ENCODE data around the gene ACSL5.
"Not testable (repeated sequence)": the region's sequence is repeated elsewhere in the genome, so short reads cannot be mapped to it uniquely, and the experiment has no call there.

Gene ACSL5

GRCh38 chr10:112379635-112380296 is 5.8 kb downstream of the ACSL5 start:
- Mint-ChIP-seq H3K36me3 (ENCODE audit: low read depth) (peaks cover 39% of the 10 kb centered on the region), H3K4me3 (peak overlapping the region; percentile 10), H3K4me1 (ENCODE audit: low read depth) (peaks cover 84% of the 10 kb centered on the region), H3K27me3 (no peaks in the 10 kb centered on the region), H3K27ac (no peak overlapping the region), H3K9me3 (no peaks in the 10 kb centered on the region)

DNA sequence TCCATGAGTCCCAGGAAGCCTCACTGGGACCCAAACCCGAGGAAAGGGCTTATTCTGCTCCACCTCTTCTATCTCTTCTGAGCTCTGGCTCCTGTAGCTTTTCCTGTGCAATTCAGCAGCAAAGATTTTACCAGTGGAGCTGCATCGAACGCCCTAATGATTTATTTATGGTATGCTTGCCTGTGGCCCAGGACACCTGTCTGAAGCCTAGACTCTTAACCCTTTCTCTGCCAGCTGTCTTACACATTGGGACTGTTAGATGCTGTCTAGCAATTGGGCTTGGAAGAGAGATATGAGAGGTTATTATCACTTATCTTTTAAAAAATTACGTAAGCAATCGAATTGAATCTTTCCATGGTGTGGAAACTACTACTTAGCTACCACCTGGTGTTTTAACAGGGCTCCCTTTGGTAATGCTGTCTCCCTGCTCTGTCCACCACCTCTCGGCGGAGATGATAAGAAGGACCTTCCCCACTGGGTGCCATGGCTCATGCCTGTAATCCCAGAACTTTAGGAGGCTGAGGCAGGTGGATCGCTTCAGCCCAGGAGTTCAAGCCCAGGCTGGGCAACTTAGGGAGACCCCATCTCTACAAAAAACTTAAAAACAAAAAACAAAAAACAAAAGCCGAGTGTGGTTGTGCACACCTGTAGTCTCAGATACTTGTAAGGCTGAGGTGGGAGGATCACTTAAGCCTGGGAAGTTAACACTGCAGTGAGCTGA is 8.8 kb downstream of the ACSL5 start:
- no peaks in the 10 kb centered on the region for H3K27me3 Mint-ChIP-seq
- H3K27ac Mint-ChIP-seq = no peak overlapping the region
- peaks cover 41% of the 10 kb centered on the region for H3K36me3 Mint-ChIP-seq (ENCODE audit: low read depth)
- H3K9me3 Mint-ChIP-seq = no peaks in the 10 kb centered on the region
- peaks cover 85% of the 10 kb centered on the region for H3K4me1 Mint-ChIP-seq (ENCODE audit: low read depth)
- H3K4me3 Mint-ChIP-seq = no peak overlapping the region

DNA sequence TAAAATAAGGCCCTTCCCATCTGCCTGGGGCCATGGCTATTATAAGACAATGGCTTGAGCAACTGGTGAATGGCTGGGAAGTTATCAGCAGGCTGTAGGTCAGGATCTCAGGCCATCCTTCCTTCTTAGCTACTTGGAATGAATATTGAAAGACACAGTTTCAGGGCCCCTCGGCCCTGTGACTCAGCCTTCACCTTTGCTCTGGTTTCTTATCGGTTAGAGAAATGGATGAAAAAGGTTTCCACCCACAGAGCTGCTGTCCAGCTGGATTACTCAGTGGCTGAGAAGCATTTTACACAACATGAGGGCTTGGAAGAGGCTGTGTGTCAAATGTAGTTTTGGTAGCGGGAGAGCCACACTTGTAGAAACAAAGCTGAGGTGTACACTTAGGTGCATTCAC is 9.4 kb downstream of the ACSL5 start:
- Mint-ChIP-seq H3K27ac (peak overlapping the region; percentile 28), H3K27me3 (no peaks in the 10 kb centered on the region), H3K36me3 (ENCODE audit: low read depth) (peaks cover 41% of the 10 kb centered on the region), H3K4me1 (ENCODE audit: low read depth) (peaks cover 86% of the 10 kb centered on the region), H3K9me3 (no peaks in the 10 kb centered on the region), H3K4me3 (peak overlapping the region; percentile 15)

DNA sequence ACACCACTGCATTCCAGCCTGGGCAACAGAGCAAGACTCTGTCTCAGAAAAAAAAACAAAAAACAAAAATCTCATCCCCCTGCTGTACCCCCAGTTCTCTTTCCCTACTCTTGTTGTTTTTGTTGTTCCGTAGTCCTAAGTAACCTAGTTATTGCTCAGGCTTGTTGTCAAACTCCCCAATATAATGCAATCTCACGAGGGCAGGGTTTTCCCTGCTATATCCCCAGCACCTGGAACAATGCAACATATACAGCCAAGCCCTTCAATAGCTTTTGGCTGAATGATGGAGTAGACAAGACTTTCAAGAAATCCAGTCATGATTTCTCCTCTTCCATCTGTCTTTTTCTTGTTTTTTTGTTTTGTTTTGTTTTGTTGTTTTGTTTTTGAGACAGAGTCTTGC is 10.2 kb downstream of the ACSL5 start:
- peaks cover 87% of the 10 kb centered on the region for H3K4me1 Mint-ChIP-seq (ENCODE audit: low read depth)
- peaks cover 43% of the 10 kb centered on the region for H3K36me3 Mint-ChIP-seq (ENCODE audit: low read depth)

DNA sequence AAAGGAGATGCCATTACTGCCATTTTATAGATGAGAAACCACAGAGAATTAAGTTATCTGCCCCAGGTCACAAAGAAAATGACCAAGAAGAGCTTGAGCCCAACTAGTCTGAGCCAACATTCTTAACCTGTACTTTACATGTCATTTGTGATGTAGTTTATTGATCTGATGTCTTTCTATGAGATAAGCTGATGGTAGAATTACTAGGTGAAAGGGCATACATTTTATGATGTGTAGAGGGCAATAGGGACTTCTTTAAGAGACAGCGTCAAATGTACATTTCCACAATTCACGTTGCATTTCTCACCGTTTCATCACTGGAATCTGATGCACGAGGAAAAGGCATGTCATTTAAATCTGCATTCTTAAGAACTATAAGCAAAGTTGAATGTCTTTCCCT is 11.3 kb downstream of the ACSL5 start:
- Mint-ChIP-seq H3K27ac (no peak overlapping the region), H3K4me3 (no peak overlapping the region), H3K36me3 (ENCODE audit: low read depth) (peaks cover 34% of the 10 kb centered on the region), H3K9me3 (no peaks in the 10 kb centered on the region), H3K27me3 (no peaks in the 10 kb centered on the region), H3K4me1 (ENCODE audit: low read depth) (peaks cover 87% of the 10 kb centered on the region)

More for the DNA sequence above, 10.2 kb downstream of the ACSL5 start:
- Mint-ChIP-seq H3K4me3 (no peak overlapping the region), H3K27ac (no peak overlapping the region), H3K9me3 (no peaks in the 10 kb centered on the region), H3K27me3 (no peaks in the 10 kb centered on the region)

GRCh38 chr10:112388056-112388455 is 14.1 kb downstream of the ACSL5 start:
- Mint-ChIP-seq H3K27ac (peak overlapping the region; percentile 23), H3K4me1 (ENCODE audit: low read depth) (peaks cover 86% of the 10 kb centered on the region)

GRCh38 chr10:112388548-112388947 is 14.6 kb downstream of the ACSL5 start:
- Mint-ChIP-seq H3K4me1 (ENCODE audit: low read depth) (peaks cover 86% of the 10 kb centered on the region), H3K4me3 (peak overlapping the region; percentile 3), H3K36me3 (ENCODE audit: low read depth) (peaks cover 32% of the 10 kb centered on the region), H3K27me3 (no peaks in the 10 kb centered on the region), H3K27ac (peak overlapping the region; percentile 66), H3K9me3 (no peaks in the 10 kb centered on the region)

More at GRCh38 chr10:112388056-112388455, 14.1 kb downstream of the ACSL5 start:
- H3K36me3 Mint-ChIP-seq (ENCODE audit: low read depth) = peaks cover 33% of the 10 kb centered on the region
- H3K27me3 Mint-ChIP-seq, H3K4me3 Mint-ChIP-seq, H3K9me3 Mint-ChIP-seq: not testable (repeated sequence)

GRCh38 chr10:112389271-112389822 is 15.4 kb downstream of the ACSL5 start:
- peak overlapping the region; percentile 10 for H3K4me3 Mint-ChIP-seq
- H3K27me3 Mint-ChIP-seq = no peaks in the 10 kb centered on the region
- peaks cover 25% of the 10 kb centered on the region for H3K36me3 Mint-ChIP-seq (ENCODE audit: low read depth)
- no peaks in the 10 kb centered on the region for H3K9me3 Mint-ChIP-seq
- peaks cover 82% of the 10 kb centered on the region for H3K4me1 Mint-ChIP-seq (ENCODE audit: low read depth)
- peak overlapping the region; percentile 66 for H3K27ac Mint-ChIP-seq

DNA sequence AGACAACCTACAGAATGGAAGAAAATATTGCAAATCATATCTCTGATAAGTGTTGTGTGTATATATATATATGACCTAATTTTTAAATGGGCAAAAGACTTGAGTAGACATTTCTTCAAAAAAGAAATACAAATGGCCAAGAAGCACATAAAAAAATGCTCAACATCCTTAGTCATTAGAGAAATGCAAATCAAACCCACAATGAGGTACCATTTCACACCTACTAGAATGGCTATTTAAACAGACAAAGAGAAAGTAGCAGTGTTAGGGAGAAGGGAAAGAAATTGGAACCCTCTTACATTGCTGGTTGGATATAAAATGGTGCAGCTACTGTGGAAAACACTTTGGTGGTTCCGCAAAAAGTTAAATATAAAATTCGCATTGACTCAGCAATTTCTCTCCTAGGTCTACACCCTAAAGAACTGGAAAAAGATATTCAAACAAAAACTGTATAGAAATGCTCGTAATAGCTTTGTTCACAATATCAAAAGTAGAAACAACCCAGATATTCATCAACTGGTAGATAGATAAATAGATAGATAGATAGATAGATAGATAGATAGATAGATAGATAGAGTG is 16.3 kb downstream of the ACSL5 start:
- Mint-ChIP-seq H3K27me3 (no peaks in the 10 kb centered on the region), H3K36me3 (ENCODE audit: low read depth) (peaks cover 19% of the 10 kb centered on the region), H3K4me1 (ENCODE audit: low read depth) (peaks cover 74% of the 10 kb centered on the region), H3K9me3 (no peaks in the 10 kb centered on the region), H3K4me3 (peak overlapping the region; percentile 13), H3K27ac (peak overlapping the region; percentile 28)

DNA sequence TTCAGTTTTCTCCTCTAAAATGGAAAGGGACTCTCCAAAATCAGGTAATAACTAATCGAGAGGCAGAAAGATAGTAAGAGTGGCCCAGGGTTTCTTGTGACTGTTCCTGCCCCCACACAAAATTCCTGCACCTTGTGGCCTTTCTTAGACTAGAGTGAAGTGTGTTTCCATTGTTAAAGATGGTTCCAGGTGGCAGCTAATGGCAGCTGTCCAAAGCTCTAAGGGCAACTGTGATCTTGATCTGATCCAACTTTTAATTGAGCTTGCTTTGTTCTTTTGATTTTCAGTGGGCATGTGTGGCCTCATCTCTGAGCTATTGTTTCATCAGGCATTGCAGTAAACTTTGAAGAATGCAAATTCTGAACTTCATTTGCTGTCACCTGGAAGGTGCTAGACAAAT is 19.4 kb downstream of the ACSL5 start:
- no peaks in the 10 kb centered on the region for H3K27me3 Mint-ChIP-seq
- peaks cover 45% of the 10 kb centered on the region for H3K4me1 Mint-ChIP-seq (ENCODE audit: low read depth)
- peaks cover 19% of the 10 kb centered on the region for H3K36me3 Mint-ChIP-seq (ENCODE audit: low read depth)
- no peaks in the 10 kb centered on the region for H3K9me3 Mint-ChIP-seq
- no peak overlapping the region for H3K4me3 Mint-ChIP-seq
- H3K27ac Mint-ChIP-seq = no peak overlapping the region

GRCh38 chr10:112393827-112394226 is 19.9 kb downstream of the ACSL5 start:
- peaks cover 18% of the 10 kb centered on the region for H3K36me3 Mint-ChIP-seq (ENCODE audit: low read depth)
- no peaks in the 10 kb centered on the region for H3K9me3 Mint-ChIP-seq
- H3K4me1 Mint-ChIP-seq (ENCODE audit: low read depth) = peaks cover 40% of the 10 kb centered on the region
- H3K27ac Mint-ChIP-seq = no peak overlapping the region
- H3K27me3 Mint-ChIP-seq = no peaks in the 10 kb centered on the region
- H3K4me3 Mint-ChIP-seq = no peak overlapping the region

DNA sequence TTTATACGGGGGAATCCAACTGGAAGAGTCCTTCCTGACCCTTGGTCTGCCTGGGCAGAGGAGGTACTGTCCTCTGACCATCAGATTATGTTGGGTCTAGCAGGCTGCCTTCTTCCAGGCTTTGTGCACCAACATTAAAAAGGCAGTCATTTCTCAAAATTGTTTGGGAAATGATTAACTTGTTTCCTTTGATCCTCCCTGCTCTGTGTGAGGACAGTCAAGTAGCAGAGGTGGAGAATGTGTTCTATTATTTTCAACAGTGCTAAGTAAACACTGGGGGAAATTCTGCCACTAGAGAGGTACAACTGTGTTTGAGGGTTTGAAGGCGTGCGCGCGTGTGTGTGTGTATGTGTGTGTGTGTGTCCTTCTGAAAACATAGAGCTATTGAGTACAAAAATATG is 20.6 kb downstream of the ACSL5 start:
- Mint-ChIP-seq H3K27me3 (no peaks in the 10 kb centered on the region), H3K4me3 (no peak overlapping the region), H3K27ac (no peak overlapping the region), H3K36me3 (ENCODE audit: low read depth) (peaks cover 23% of the 10 kb centered on the region), H3K4me1 (ENCODE audit: low read depth) (peaks cover 34% of the 10 kb centered on the region), H3K9me3 (no peaks in the 10 kb centered on the region)

DNA sequence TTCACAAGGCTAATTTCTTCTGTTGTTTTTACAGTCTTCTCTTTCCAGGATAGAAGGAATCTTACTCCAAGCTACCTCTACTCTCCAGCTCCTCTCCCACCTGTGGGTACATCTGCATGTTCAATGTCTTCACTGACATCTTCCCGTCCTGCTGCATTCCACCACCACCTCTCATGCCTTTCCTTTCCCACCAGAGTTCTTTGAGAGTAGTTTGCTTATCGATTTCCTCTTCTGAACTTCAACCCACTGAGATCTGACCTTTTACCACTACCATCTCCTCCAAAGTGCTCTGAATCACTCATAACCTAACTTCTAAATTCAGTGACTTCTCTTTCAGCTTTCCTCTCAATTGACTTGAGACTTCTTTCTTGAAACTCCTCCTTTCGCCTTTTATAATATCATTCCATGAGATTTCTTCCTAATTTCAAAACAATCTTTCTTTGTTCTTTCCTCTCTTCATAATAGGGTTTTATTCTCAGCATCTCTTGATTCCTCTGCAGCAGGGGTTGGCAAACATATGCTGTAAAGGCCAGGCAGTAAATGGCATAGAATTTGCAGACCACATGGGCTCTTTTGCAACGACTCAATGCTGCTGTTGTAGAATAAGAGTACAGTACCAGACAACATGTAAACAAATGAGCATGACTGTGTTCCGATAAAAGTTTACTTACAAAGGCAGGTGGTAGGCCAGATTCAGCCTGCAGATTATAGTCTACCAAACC is 22.1 kb downstream of the ACSL5 start:
- Mint-ChIP-seq H3K27me3 (no peaks in the 10 kb centered on the region), H3K36me3 (ENCODE audit: low read depth) (peaks cover 26% of the 10 kb centered on the region), H3K4me1 (ENCODE audit: low read depth) (peaks cover 19% of the 10 kb centered on the region), H3K4me3 (no peak overlapping the region), H3K27ac (no peak overlapping the region), H3K9me3 (no peaks in the 10 kb centered on the region)

DNA sequence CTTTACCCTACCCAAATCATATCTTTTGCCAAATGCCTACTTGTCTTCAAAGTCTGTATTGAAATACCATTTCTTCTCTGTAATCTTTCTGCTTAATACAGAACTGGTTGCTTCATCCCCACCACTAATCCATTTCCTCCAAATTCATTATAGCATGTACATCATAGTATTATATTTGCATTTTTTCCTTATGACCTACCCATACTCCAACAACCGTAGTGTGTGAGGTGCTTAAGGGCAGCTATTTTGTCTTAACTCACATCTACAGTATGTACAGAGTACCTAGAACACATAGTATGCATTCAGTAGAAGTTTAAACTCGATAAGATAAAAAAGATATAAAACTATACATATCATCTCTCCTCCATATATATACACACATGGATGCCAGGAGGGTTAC is 23.7 kb downstream of the ACSL5 start:
- Mint-ChIP-seq H3K4me1 (ENCODE audit: low read depth) (peaks cover 10% of the 10 kb centered on the region), H3K4me3 (no peak overlapping the region), H3K27me3 (no peaks in the 10 kb centered on the region), H3K36me3 (ENCODE audit: low read depth) (peaks cover 26% of the 10 kb centered on the region), H3K27ac (no peak overlapping the region), H3K9me3 (no peaks in the 10 kb centered on the region)

DNA sequence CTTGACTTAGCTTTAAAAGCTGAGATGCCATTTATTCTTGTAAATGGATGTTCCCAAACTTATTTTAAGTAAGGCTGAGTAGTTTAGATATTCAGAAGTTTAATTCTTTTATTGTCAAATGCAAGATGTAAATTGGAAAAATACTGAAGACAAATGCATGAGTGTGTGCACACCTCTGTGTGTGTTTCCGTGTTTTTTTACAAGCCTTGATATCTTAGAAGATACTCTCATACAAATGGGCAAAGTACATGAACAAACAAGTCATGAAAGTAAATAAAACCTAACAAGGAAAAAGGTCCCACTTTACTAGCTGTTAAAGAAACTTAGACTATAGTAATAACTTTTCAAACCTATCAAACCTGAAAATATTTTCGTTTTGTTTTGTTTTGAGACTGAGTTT is 29.0 kb downstream of the ACSL5 start:
- Mint-ChIP-seq H3K27ac (no peak overlapping the region), H3K4me1 (ENCODE audit: low read depth) (peaks cover 13% of the 10 kb centered on the region), H3K27me3 (no peaks in the 10 kb centered on the region), H3K9me3 (no peaks in the 10 kb centered on the region), H3K4me3 (no peak overlapping the region), H3K36me3 (ENCODE audit: low read depth) (peaks cover 67% of the 10 kb centered on the region)

Measured in stimulated activated naive CD8-positive, alpha-beta T cell treated with anti-CD3 and anti-CD28 coated beads, Interleukin-15, Interleukin-2, amounts not matched to agents 100 ng/mL and 50 ng/mL, for 24 hours (primary cell).